GM18951 (cell line): Measurements from ENCODE around the gene ZNF335.
"Not testable (repeated sequence)": the region's sequence is repeated elsewhere in the genome, so short reads cannot be mapped to it uniquely, and the experiment has no call there.

ENCODE experiments used
- POLR2A ChIP-seq: IDR thresholded peaks from 4 replicates; pipeline ENCODE4 v1.6.1; 2011; ENCODE audit warnings: mild to moderate bottlenecking; ENCODE audit not compliant: insufficient read length, insufficient read depth; ENCODE audit errors: extremely low read depth
- in situ Hi-C: fragments of 300-500 bp; cut with MboI; formaldehyde crosslinking; loops from one replicate; pipeline ENCODE4 v1.12.0; 2022; ENCODE audit warnings: low sequenced_read_pairs, mixed read lengths, inconsistent platforms; ENCODE audit not compliant: unreplicated experiment

Gene ZNF335

DNA sequence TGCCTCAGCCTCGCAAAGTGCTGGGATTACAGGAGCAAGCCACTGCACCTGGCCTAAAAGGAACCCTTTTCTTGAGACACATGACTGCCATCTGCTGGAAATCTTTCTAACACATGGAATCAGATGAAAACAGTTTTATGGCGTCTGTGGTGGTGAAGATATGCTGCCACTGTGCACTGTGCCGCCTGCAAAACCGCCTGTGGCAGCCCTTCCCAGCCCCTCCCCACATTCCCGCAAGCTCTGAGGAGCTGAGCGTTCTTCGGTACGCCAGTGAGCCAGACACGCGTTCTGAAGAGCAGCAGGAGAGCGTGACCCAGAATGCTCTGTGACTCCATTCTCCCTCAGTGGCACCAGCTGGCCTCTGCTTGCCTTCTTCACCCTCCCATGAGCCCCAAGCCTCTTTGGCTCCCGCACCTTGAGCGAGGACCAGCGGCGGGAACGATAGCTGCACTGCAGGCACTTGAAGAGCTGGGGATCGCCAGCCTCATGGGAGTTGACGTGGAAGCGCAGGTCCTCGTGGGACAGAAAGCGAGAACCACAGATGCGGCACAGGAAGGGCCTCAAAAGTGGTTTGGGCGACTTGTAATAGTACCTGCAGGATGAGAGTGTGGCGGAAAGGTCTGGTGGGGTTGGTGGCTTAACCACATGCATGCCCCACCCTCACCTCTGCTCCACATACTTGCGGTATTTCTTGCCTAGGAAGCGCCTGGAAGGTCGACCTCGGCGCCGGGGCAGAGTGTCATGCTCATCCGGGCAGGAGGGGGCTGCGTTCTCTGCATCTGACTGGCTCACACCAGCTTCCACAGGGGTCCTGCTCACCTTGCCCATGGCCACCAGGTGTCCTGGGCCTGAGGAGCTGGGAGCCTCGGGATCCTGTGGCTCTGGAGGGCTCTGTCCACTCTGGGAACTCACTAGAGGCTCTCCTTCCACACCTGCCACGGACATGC is 8.7 kb downstream of the ZNF335 start:
- no peak for TF ChIP-seq POLR2A

DNA sequence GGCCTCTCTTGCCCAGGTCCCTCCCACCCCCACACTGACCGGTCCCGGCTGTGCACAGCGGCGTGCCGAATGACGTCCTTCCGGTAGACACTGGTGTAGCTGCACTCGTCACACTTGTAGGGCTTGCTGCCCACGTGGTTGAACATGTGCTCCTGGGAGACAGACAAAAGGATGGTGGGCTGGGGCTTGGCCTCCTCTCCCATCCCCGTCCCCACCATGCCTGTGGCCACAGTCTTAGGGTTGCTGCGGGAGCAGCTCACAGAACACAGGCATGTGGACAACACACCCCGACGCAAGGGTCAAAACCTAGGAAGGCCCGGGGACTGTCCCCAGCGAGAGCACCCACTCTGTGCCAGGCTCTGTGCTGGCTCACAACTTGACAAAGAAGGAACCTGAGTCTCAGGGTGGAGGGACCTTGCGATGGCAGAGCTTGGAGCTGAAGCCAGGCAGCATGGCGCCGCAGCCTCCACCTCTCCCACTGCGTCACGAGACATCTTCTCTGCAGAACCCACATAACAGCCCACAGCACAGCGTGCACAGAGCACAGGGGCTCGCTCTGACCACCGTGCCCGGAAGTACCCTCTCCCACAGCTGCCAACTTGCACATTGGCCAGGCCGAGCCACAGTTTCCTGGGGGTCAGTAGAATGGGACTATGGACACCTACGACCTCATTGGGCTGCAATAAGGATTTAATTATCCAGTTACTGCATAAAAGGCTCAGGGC is 9.8 kb downstream of the ZNF335 start:
- no peak for TF ChIP-seq POLR2A
- in situ Hi-C loops: no loop called here

More for the DNA sequence above, 8.7 kb downstream of the ZNF335 start:
- in situ Hi-C loops: no loop called here

DNA sequence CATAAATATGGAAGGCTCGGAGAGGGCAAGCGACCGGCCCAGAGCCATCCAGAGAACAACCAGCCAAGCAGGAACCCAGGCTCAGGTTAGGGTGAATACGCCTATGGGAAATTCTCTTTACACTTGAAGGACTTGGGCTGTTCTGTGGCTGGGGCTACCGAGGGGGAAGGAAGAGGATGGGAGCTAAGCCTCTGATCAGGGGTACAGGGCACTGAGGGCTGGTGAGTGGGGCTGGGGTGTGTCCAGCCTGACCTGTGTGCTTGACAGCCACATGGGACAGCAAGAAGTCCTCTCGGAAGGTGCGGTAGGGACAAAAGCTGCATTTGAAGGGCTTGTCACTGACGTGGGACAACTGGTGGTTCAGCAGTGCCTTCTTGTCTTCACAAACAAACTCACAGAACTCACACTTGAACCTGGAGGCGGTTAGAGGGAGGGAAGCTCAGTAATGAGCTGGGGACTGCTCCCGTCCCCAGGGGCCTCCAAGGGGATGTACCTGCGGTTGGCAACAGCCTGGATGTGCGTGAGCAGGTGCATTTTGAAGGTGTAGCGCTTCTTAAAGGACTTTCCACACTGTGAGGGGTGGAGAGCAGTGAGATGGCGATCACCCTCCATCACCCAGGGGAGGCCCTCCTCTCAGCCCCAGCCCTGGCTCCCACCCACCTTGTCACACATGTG is 11.9 kb downstream of the ZNF335 start:
- in situ Hi-C loops: no loop called here
- TF ChIP-seq POLR2A: no peak

DNA sequence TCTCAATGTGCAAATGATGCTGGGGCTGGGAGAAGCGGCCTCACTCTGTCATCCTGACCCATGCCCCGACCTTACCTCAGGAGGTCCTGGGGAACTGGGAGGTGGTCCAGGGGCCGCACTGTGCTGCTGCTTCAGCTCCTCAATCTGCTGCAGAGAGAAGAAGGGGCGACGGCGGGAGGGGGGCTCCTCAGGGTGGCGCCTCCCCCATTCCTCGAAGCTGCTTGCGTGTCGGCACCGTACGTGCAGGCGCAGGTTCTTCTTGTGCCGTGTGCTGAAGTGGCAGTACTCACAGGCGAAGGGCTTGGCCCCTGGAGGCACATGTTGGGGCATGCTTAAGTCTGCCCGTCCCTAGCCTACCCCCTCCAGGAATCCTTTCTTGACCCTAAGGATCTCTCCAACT is 12.9 kb downstream of the ZNF335 start:
- in situ Hi-C loops: no loop called here
- no peak for TF ChIP-seq POLR2A

DNA sequence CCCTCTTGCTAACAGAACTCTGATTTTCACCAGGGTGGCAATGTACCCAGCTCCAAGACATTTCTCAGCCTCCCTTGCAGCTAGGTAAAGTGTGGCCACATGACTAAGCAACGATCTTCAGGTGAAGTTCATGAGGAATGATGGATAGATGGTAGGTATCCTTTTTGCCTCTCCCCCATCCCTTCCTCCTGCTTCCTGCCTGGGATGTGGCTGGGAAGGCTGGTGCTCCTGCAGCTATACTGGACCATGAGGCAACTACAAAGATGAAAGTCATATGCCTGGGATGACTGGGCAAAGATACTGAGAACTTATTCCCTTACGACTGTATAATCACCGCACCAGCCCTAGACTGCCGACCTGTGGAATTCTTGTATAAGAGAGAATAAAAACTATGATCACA is 13.4 kb downstream of the ZNF335 start:
- TF ChIP-seq POLR2A: no peak
- in situ Hi-C loops: no loop called here

DNA sequence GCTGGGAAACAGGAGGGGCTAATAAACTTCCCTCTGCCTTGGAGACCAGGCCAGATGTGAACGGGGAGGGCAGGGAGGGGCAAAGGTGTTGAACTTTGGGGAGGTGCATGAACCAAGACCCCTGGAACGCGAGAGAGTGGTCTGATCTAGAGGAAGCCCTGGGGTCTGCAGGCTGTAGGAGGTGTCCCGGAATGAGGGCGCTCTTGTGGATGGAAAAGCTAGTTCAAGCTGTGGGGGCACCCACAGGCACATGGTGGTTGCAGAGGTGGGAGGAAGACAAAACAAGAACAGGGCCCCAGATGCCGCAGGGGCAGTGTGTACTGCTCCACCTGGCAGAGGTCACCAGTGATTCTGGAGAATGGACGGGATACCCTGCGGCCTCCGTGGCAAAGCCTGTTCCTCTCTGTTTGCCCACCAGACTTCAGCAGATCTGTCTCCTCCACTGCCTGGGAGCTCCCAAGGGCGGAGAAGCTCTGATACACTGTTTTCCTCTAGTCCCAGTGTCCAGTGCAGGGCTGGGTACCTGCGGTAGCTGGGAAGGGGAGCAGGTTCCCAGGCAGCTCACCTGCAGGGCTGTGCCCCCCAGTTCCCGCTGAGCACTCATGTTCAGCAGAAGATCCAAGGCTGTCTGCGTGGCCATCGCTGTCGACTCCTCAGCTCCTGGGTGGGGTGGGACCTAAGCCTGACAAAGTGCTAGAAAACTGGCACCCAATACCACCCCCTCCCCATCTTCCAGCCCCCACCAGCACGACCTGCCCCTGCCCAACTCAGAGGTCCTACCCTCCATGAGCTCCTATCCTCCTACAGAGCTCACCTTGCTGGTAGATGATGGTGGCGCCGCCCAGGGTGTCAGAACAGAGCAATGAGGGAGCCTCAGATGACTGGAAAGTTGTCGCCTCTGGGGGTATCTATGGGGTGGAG is 14.7 kb downstream of the ZNF335 start:
- in situ Hi-C loops: no loop called here

DNA sequence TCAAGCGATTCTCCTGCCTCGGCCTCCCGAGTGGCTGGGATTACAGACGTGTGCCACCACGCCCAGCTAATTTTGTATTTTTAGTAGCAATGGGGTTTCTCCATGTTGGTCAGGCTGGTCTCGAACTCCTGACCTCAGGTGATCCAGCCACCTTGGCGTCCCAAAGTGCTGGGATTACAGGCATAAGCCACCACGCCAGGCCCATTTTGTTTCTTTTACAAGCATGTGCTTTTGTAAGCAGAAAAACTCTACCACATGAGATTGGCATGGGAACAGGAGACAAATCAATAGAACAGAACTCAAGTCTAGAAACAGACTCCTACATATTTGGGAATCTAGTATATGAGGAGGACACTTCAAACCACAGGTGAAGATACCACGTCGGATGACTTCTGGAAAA is 15.7 kb downstream of the ZNF335 start:
- in situ Hi-C loops: not testable (repeated sequence)

More for the DNA sequence above, 14.7 kb downstream of the ZNF335 start:
- no peak for TF ChIP-seq POLR2A

DNA sequence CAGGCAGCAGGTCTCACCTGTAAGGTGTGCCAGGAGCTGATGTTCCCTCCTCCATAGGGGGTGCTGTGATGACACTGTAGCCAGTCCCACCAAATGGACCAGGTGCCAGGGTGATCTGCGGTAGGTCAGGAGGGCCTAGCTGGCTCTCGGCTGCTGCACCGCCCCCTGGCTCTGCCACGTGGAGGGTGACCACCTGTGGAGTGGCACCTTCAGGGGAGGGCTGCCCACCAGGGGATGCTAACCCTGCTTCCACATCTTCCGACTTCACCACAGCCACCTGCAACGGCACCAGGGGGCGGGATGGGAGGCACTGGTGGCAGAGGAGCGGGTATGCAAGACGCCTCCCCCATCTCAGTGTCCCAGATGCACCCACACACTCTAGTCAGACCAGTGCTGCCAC is 18.3 kb downstream of the ZNF335 start:
- in situ Hi-C loops: no loop called here
- no peak for TF ChIP-seq POLR2A

DNA sequence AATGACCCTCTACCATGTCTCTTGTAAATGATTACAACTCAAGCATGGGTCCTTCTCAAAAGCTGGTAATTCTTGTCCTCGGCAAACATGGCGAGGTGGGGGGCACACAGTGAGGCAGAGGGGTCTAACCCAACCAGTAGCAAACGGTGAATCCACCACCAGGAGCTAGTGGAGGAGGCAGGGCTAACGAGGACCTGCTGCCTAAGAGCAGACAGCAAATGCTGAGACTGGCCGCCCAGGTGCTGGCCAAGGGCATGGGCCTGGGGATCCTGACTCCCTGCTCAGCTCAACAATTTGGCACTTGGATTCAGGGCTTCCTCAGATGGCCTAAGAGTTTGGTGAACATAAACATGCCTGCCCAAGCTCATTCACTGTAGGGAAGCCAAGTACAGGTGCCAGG is 19.1 kb downstream of the ZNF335 start:
- no peak for TF ChIP-seq POLR2A
- in situ Hi-C loops: no loop called here

DNA sequence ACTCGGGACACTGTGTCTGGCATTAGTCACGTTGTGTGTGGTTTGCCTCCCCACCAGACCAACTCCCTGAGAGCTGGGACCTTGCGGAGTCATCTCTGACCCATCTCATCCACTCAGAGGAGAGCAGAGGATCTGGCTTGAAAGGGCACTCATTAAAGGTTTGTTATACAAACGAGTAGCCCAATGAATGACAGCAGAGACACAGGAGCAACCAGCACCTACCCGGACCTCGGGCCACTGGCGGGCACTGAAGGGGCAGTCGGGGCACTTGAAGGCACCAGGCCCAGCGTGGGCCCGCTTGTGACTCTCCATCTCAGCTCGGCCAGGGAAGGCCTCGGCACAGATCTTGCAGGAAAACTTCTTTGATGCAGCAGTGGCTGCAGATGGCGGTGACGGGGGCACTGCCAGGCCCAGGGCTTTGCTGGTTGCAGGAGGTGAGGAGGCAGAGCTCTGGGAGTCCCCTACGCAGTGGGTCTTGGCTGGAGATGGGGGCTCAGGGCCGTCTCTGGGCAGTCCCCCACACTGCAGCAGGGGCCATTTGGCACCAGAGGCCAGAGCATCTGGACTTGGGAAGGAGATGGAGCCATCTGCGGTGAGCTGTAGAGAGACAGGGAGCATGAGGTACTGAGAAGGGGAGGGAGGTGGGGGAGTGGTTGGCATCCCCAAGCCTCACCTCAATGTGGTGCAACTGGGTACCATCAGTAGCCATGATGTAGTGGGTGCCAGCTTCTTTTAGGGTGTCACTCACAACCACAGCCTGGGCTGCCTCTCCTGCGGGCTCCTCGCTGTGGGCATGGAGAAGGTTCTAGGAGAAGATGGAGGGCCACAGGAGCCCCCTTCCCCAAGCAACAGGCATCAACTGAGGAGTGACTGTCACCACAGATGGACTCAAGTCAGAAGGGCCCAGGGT is 19.8 kb downstream of the ZNF335 start:
- in situ Hi-C loops: no loop called here
- TF ChIP-seq POLR2A: no peak

DNA sequence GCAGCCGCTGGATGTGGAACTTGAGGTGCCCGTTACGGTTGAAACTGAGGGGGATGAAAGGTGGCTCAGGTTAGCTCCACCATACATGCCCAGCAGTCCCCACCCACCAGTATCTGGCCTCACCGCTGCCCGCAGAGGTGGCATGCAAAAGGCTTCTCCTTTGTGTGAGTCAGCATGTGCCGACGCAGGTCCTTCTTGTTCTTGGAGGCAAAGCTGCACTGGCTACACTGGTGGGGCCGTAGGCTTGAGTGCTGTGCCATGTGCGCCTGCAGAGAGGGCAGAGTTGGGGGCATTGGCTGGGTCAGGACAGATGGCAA is 21.7 kb downstream of the ZNF335 start:
- no peak for TF ChIP-seq POLR2A
- in situ Hi-C loops: no loop called here

DNA sequence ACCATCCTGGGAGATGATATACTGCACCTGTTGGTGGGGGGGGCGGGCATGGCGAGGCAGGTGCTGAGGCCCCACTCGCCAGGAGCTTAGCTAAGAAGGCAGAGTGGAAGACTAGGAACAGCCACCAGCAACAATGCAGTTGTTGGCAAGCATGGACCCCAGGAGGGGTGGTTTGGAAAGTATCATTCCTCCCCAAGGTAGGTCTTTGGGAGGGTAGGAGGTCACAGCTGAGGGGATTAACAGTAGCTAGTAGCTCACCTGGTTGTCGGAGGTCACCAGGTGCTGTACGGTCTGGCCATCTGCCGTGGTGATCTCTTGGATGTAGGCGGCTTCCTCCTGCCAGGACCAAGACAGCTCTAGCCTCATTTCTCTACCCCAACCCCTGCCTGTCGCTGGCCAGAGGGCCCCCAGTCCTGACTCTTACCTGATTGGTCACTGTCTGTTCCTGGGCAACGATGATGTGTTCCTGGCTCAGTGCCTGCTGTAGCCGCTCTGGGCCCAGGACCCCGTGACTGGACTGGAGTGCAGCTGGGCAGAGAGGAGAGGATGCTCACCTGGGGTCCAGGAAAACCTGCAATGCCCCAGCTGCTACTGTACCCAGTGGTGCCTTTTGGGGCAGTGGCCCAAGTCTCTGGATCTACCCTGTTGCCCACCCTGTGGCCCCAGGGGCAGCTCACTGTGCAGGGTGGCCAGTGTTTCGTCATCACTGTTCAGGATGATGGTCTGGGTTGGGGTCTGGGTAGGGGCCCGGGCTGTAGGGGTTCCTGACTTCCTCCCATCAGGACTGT is 22.3 kb downstream of the ZNF335 start:
- TF ChIP-seq POLR2A: no peak
- in situ Hi-C loops: no loop called here
